HG03342 (cell line): Measurements from ENCODE around the gene ATP2B3.
A peak's percentile ranks its signal among the peaks of the same experiment; 100 is the strongest.
"Not testable (repeated sequence)": the region's sequence is repeated elsewhere in the genome, so short reads cannot be mapped to it uniquely, and the experiment has no call there.

Experiments
- ATAC-seq: cut with Tn5 transposase; IDR thresholded peaks from one replicate; pipeline ENCODE4 v1.9.1; 2021; ENCODE audit warnings: mild to moderate bottlenecking, moderate library complexity; ENCODE audit not compliant: unreplicated experiment

ATP2B3 gene

GRCh38 chrX:153592091-153592833 lies 74.8 kb downstream of the ATP2B3 start:
- ATAC-seq = no peak

- no peak for ATAC-seq
Measured at GRCh38 chrX:153592966-153593688, 75.7 kb downstream of the ATP2B3 start.

- ATAC-seq = no peak
Measured at GRCh38 chrX:153593811-153594500, 76.5 kb downstream of the ATP2B3 start.

GRCh38 chrX:153595387-153595786 lies 77.9 kb downstream of the ATP2B3 start:
- ATAC-seq = no peak

GRCh38 chrX:153595859-153596857 lies 78.7 kb downstream of the ATP2B3 start:
- no peak for ATAC-seq

GRCh38 chrX:153596981-153597750 lies 79.7 kb downstream of the ATP2B3 start:
- ATAC-seq = no peak

- peak; percentile 28 for ATAC-seq
Measured at GRCh38 chrX:153598541-153599191, 81.2 kb downstream of the ATP2B3 start, which contains the start of gene CCNQ. Gene CCNQ, minus strand, starts transcription at chrX:153599139. Its CDS starts 66 bp downstream, at chrX:153599073.

- ATAC-seq = peak; percentile 82
Measured at GRCh38 chrX:153599192-153600031, 82.0 kb downstream of the ATP2B3 start.

- no peak for ATAC-seq
Measured at GRCh38 chrX:153600032-153600373, 82.6 kb downstream of the ATP2B3 start.

GRCh38 chrX:153600921-153601320 lies 83.5 kb downstream of the ATP2B3 start:
- no peak for ATAC-seq

GRCh38 chrX:153601511-153602110 lies 84.2 kb downstream of the ATP2B3 start:
- ATAC-seq = no peak

- ATAC-seq = no peak
Measured at GRCh38 chrX:153602601-153603000, 85.2 kb downstream of the ATP2B3 start.

GRCh38 chrX:153603131-153603656 lies 85.8 kb downstream of the ATP2B3 start:
- ATAC-seq = no peak

- ATAC-seq = not testable (repeated sequence)
Measured at GRCh38 chrX:153604666-153605380, 87.4 kb downstream of the ATP2B3 start.

GRCh38 chrX:153606503-153606902 lies 89.1 kb downstream of the ATP2B3 start:
- no peak for ATAC-seq

GRCh38 chrX:153608376-153608775 lies 90.9 kb downstream of the ATP2B3 start:
- no peak for ATAC-seq

- no peak for ATAC-seq
Measured at GRCh38 chrX:153608806-153609205, 91.4 kb downstream of the ATP2B3 start.
